NCI-H460 (cell line): ENCODE data around the gene HOXC11. TPM values are rescaled to one million over a fixed set of nuclear protein-coding genes. Genes with fewer than 3 reads are reported as not detected.

ENCODE experiments used
- DNase-seq: peaks from one replicate; pipeline ENCODE4 v3.0.0-alpha.2; 2016; ENCODE audit warnings: low read depth; ENCODE audit errors: extremely low read depth
- total RNA-seq: library from RNA; depleted of rRNA; stranded (reverse); fragments of >200 nt; shearing (Covaris generic); gene quantifications from 2 replicates; pipeline ENCODE4 v1.2.3, GENCODE V29; 2014

HOXC11 gene
- total RNA-seq, 1 experiment from 2014 or later = 0.42 TPM

DNA sequence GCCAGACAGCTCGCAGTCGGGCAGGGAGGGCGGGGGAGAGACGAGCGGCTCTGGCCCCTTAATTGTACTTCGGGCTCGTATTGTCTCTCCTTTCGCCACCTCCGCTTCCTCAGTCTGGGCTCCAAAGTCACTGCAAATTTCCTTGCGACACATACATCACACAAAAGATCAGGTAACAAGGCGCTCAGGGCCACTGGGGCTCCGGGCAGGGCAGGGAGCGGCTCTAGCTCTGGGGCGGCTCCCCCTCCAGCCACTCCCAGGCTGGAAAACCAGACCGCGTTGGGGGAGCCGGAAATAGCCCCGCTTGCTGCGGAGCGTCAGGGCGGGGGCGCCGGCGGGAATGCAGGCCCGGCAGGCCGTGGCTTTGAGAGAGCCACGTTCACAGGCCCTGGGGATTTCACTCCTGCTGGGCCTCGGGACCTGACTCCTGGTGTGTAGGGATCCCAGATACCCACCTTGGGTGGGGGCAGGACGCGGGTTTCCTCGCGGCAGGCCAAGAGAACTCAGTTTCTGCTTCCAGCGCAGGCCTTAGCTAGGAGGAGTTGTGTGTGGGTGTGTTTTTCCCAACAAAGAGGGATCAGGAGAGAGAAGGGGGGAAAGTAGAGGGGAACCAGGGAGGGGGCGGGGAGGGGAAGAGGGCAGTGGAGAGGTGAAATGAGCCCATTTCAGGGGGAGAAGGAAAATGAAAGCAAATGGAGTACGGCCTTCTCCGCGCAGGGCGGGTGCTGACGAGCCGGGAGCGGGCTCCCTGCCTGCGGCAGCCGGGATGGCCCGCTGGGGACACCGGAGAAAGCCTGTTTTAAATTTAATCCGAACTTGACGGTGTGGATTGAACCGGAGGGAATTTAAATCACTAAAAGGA, 22.7 kb downstream of the HOXC11 start:
- peak; percentile 51 for DNase-seq

DNA sequence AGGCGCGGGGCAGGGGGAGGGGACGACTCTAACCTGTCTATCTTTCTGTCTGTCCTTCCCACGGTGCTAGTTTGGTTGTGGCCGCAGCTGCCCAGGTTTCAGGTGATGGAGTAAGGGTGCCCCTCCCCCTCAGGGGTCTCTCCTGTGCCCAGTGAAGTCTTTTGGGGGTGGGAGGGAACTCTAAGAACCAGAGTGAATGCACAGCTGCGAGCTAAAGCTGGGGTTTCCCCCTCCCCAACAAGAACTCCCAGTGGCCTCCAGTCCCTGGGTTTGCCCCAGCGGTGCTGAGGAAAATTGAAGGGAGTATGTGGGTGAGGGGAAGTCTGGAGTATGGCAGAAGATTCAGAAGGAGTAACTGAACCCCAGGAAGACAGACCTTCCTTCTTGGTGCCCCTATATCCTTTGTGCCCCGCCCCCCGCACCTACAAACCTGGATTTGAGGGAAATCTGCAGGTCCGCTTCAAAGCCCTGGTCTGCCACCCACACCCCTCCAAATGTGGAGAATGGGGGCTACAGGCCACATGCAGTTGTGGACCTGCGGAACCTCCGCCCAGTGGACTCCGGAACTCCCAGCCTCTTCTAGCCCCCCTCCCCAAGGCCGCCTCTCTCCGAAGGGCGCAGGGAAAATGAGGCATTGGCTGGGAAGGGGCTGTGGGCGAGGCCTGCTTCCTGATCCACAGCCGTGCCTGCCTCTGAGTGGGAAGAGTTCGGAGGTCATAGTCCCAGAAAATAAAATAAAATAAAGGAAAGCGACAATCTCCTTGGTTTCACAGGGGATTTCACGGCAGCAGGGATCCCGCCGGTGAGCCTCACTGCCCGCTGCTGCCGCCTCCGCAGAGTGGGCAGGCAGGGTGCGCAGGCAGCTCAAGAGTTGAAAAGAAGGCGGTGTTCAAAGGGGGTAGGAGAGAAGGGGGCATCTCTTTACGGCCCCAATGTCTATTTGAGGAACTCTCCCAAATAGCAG, 23.6 kb downstream of the HOXC11 start:
- no peak for DNase-seq

DNA sequence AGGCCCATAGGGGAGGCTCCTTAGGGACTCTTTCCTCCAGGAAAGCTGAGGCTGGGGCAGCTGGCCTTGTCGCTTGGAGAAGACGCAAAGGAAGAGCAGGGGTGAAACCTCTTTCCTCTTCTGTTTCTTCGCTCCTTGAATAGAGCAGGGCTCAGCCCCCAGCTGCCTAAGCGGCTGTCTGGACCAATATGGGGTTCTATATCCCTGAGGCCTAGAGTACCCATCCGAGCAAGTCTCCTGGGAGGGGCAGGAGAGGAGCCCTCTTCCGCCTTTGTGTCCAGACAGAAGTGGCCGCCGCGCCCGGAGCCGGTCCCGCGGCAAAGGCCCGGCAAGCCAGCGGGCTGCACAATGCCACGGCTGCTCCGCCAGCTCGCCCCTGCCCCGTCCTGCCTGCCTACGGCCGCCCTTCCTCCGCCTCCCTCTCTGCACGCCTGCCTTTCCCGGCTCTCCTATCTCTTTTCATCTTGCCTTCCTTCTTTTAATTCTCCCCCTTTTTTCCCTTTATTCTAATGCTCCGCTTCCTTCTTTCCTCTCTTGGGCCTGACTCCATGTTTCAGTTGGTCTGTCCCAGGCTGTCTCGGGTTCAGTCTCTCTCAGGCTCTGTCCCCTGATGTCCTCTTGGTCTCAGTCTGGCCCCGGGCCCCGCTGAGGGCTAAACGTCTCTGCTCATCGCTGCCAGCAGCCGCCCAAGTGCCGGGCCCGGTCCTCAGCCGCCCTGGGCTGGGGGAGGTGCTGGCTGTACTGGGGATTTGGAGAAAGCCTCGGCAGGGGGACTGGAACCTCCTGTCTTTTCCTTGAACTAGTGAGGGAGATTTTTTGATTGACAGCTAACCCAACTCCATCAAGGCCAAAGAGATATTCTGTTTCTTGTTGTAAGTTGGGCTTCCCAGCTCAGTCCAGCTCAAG, 24.5 kb downstream of the HOXC11 start:
- DNase-seq = no peak

DNA sequence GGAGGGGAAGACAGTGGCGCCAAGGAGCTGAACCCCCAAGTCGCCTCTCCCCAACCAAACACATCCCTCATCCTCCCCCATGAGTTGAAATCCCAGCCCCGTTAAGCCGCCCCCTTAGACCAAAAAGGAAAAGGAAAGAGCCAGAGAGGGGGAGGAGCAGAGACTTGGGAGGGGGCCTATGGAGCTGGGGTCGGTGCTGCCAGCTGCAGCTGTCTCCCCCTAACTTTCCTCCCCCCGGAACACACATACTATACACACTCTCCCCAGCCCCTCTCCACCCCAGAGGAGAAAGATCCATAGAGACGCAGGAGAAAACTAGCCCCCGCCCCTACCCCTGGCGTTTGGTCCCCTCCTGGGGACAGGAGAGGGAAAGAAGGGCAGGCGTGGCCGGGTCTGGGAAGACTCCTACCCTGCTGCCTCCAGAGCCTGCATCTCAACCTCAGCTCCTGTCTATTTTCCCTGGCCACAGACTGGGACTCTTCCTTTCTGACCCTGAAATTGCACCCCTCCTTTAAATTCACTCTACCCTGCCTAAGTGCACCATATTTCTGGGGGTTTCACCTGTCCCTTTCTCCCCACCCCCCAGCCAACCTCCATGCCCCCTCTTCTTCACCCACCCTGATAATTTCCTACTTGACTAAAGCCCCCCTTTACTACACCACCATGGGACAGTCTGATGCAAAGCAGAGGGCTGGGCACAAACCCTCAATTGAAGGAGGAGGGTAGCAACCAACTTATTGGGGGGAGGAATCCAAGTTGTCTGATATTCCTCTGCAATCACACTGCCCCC, 25.4 kb downstream of the HOXC11 start:
- DNase-seq = no peak

DNA sequence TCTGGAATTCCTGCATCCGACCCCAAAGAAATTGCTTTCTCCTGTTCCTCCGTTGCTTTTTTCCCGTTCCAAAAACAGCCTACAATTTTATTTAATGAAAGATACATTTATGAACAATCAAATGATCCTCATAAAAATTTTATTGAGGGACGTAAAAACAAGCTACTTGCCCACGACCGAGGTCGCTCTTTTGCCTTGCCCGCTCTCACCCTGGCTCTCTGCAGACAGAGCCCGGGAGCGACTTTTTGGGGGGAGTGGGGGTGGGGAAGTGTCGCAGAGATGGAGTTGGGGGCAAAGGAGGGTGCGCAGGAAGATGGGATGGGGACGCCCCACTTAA, 25.9 kb downstream of the HOXC11 start:
- no peak for DNase-seq

DNA sequence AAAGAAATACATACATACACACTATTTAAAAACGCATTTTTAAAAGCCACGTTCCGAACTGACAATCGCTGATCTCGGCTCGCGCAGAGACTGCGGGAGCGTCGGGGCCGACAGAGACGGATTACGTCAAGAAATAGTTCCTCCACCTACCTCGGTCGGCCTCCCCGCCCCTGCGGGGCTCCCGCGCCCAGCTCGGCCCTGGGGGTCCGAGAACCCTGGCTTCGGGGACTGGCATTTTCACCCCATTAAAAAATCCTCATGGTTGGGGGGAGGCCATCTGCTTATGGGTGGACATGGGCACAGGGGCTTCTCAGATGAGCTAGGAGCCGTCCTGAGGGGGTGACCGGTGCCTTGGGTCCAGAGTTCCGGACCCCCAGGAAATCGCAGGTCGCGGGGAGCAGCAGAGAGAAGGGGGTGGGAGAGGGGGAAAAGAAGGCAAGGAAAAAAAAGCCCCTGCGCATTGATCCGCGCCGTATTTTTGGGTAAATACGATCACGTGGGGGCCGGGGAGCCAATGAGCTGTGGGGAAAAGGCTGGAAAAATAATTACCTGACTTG, 26.7 kb downstream of the HOXC11 start:
- peak; percentile 44 for DNase-seq

DNA sequence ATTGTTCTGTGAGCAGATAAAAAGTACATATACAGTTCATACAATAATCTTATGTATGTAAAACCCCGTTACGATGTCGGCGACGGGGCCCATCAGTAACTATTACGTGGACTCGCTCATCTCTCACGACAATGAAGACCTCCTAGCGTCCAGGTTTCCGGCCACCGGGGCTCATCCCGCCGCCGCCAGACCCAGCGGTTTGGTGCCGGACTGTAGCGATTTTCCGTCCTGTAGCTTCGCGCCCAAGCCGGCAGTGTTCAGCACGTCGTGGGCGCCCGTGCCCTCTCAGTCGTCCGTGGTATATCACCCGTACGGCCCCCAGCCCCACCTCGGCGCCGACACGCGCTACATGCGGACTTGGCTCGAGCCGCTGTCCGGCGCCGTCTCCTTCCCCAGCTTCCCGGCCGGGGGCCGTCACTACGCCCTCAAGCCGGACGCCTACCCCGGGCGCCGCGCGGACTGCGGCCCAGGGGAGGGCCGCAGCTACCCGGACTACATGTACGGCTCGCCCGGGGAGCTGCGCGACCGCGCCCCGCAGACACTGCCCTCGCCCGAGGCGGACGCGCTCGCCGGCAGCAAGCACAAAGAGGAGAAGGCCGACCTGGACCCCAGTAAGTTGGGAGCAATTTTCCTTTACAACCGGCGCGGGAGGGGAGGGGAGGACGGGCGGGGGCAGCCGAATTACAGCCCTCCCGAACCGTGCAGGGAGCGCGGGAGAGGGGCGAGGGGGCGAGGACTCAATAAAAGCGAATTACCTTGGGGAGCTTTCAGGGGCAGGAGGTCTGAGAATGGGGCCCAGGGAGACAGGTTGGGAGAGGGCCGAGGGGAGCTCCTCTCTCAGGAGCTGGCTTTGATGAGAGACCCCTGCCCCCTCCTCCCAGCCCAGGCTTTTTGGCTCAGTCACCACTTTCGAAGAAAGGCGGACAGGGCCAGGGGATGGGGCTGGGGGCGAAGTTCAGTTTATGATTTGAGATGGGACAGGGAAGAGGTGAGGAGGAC, 27.5 kb downstream of the HOXC11 start, which contains the start of gene HOXC9:
TSS of gene HOXC9 (plus strand) at position 46 of the 999 bp plus-strand sequence. CDS start at position 74, 28 bp downstream.
- DNase-seq = no peak

DNA sequence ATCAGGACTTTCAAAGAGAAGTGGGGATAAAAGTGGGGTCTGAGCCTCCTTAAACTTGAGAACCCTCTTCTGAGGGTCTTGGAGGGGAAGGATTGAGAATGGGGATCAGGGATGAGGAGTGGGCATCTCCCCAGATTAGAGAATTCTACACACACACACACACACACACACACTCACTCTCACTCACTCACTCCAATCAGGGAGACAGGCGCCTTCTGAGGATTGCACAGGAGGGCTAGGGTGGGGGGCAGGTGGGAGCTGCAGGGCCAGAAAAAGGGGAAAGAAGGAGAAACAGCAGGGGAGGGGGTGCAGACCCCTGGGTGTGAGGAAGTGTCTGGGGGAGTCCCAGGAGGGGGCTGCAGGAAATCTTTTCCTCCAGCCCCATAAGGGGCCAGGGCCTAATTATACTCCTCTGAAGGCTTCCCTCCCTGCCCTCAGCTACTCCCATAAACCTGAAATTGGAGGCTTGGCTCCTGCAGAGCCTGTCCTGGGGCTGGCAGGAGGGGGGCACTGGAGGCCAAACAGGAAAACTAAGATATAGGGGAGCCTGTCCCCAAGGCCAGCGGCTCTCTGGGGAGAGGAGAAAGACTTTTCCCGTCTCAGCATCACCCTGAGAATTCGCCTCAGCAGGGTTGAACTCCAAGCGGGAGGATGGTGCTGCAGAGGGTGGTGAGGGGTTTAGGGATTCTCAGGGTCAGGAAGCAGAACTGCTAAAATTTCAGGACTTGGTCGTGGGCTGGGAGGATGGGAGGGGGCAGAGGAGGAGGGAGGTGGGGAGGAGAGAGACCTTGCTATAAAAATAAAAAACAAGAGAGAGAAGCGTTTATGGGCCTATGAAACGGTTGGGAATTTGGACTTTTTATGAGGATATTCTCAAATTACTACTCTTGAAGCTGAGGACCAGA, 28.6 kb downstream of the HOXC11 start:
- DNase-seq = no peak

DNA sequence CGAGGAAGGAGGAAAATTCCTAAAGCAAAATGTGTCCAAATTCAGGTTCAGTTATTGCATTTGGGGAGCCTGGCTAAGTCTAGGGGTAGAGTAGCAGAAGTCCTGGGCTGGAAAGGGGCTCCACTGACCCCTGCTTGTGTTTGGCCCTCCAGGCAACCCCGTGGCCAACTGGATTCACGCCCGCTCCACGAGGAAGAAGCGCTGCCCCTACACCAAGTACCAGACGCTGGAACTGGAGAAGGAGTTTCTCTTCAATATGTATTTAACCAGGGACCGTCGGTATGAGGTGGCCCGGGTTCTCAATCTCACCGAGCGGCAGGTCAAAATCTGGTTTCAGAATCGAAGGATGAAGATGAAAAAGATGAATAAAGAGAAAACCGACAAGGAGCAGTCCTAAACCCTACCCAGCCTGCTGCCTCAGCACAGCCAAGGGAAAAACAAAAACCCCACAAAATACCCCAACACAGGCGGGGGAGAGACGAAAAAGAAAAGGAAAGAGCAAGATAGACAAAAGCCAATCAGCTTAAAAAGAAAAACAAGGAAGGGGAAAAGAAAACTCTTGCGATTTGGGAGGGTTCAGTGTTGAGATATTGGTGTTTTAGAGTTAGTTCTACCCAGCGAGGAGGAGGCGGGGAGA, 29.5 kb downstream of the HOXC11 start:
- no peak for DNase-seq

DNA sequence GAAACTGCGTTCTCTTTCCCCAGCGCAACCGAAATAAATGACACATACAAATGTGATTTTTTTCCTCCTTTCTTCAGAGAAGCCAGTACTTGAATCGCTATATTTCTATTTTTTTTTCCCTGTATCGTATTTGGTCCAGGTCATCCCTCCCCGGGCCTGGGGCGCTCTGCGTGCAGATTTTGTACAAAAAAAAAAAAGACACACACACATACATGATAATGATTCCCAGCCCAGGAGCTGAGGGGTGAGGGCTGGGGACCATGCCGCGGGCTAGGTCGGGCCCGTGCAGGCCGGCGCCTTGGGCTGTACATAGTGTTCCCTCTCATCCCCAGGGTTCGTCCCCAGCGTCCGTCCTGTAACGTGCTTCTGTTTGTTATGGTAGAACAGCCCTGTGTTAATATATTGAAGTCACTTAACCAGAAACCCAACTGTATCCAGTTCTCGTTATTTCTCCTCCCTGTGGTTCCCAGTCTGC, 30.0 kb downstream of the HOXC11 start:
- DNase-seq = no peak

DNA sequence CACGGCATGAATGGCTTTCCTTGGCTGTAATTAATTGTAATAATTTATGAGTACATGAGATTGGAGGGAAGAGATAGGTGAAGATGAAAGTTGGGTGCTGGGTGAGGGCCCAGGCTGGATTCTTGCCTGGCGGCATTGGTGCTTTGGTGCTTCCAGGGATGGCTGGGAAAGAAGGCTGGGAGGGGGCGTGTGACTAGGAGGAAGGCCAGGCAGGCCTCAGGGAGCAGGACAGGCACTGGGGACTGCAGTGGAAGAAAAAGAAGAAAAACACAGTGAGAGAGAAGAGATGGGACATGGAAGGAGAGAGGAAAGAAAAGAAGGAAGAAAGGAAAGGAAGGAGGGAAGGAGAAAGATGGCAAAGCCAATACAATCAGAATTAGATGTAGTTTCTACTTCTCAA, 30.7 kb downstream of the HOXC11 start:
- no peak for DNase-seq

DNA sequence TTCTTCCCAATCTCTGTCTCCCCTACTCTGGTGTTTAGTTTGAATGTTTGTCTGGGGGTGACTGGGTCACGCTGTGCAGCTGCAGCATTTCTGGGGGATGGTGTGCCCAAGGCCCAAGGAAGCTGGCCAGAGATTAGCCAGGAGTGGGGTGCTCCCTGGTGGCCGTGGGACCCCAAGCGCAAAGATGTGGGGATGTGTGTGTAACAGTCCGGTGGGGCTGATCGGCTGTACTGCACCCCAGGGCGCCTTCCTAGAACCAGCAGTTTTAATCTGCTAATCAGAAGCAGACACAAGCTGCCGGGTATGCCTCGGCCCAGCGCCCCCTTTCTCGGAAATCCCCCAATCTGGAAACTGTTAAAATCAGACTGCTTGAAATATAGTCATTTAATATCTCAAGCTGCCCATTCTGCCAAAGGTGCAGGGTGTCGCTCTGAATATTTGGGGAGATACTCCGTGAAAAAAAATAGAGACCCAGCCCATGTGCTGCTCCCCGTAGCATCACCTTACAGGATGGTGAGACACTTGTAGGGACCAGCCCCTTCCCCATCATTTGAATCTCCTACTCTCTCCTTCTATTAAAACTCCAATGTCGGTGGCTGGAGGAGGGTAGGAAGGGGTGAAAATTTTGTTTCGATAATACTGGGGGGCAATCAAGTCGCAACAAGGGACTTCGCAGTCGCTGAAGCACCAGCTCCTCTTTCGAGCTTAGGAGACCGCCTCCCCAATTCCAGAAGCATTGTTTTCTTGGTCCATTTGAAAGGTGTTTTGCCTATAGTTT, 31.3 kb downstream of the HOXC11 start:
- no peak for DNase-seq

DNA sequence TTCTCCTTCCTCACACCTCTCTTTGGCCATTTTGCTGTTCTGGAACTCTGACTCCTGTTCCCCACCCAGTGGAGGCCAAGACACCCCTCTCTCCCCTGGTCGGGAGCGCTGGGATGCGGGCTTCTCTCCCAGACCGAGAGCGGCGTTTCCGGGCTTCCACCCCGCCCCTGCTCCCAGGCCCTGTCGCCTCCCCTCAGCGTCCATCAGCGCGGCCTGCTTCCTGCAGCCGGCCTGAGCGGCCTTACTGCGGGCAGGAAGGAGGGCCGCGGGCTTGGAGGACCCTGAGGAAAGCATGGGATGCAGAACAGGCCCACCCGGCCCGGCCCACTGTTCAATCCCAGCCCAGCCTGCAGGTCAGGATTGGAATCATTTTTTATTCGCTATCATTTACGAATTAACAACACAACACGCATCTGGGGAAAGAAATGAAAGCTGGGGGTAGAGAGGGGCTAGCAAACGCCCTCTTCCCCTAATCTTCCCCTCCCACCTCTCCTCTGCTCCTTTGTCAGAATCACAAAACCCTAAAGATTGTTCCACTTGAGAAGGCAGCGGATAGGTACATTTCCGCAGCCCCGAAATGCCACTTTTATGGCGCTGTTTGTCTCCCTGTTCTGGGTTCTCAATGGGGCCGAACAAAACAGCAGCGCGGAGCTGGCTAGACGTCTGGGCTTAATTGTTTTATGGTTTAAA, 32.1 kb downstream of the HOXC11 start:
- no peak for DNase-seq

DNA sequence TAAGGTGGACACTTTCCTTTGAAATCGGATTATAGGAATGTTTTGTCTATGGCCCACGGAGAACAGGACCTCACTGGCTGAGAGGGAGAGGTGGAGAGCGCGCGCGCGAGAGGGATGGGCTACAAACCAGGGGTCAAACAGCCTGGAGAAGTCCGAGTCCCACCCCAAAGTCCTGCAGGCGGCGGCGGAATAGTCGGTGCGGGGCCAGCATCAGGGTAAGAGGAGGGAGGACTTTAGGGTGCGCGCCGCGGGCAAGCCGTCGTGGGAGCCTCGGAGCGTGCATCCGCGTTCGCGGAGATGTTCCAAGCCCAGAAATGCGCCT, 32.6 kb downstream of the HOXC11 start:
- DNase-seq = no peak

DNA sequence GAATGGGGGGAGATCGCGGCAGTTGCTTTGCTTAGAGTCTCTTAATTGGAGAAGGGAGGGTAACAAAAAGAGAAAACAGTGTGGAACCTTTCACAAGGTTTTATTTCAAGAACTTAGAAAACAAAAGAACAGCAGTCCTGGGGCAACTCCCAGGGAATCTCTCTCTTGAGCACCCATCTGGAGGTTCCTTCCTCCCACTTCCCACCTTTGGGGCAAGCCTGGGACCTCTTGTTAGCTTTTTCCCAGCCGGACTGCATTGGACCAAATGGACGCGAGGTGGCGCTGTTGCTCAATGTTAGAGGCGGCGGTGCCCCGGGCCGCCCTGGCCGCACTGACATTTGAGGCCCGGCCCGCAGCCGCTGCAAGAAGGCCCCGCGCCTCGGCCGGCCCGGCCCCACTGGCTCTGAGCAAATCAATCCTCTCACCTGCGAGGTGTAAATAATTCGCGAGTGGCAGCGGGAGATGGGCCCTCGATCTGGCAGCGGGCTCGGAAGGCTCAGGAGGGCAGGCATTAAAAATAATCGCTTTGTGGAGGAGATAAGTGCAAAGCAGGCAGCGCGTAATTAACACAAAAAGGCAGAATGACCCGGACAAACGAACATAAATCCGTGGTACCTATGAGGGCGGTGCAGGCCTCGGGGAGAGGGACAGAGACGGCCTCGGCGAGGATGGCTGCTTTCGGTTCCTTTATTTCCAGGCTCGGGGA, 33.1 kb downstream of the HOXC11 start:
- peak; percentile 83 for DNase-seq
